SK-N-MC (cell line): ENCODE data around the gene CEP164.

Experiments used
- DNase-seq: peaks from one replicate; pipeline ENCODE4 v3.0.0-alpha.2; 2011; ENCODE audit warnings: low read depth, low spot score
- H3K27ac ChIP-seq: fragments of 200-600 bp; sonication (generic); 2 replicates; pipeline ENCODE4 v1.5.1; 2016; ENCODE audit warnings: mixed run types
- H3K36me3 ChIP-seq: fragments of 200-600 bp; sonication (generic); 2 replicates; pipeline ENCODE4 v1.6.1; 2017; ENCODE audit warnings: antibody characterized with exemption, low read length, mixed read lengths; ENCODE audit not compliant: insufficient read depth
- H3K4me3 ChIP-seq: fragments of 200-600 bp; sonication (generic); 2 replicates; pipeline ENCODE4 v1.5.1; 2016
- H3K9ac ChIP-seq: fragments of 200-600 bp; sonication (generic); 2 replicates; pipeline ENCODE4 v1.8.0; 2017; ENCODE audit warnings: mixed run types, mixed read lengths; ENCODE audit not compliant: insufficient read length
- H3K9me3 ChIP-seq: fragments of 200-600 bp; sonication (generic); 2 replicates; pipeline ENCODE4 v1.6.1; 2017; ENCODE audit warnings: low read depth, mild to moderate bottlenecking, antibody characterized with exemption, low read length, moderate library complexity, mixed read lengths
- EZH2 ChIP-seq: fragments of 200-600 bp; sonication (generic); IDR thresholded peaks from one replicate; pipeline ENCODE4 v1.6.1; 2017; ENCODE audit warnings: antibody characterized with exemption
- FOXP2 ChIP-seq: optimal IDR thresholded peaks from 2 replicates; pipeline ENCODE3; 2011; ENCODE audit warnings: mild to moderate bottlenecking, moderate library complexity; ENCODE audit not compliant: insufficient read depth; ENCODE audit errors: extremely low read length, control extremely low read depth
- POLR2AphosphoS5 ChIP-seq: IDR thresholded peaks from 2 replicates; pipeline ENCODE4 v1.6.1; 2012; ENCODE audit warnings: mild to moderate bottlenecking, low read depth, low read length, borderline replicate concordance

Gene CEP164

GRCh38 chr11:117437041-117437790, 109.6 kb downstream of the CEP164 start:
- no peak for DNase-seq
- no peak for TF ChIP-seq POLR2AphosphoS5
- no peak for TF ChIP-seq EZH2
- no peak for TF ChIP-seq FOXP2
- Histone ChIP-seq H3K27ac (no peak overlapping the region), H3K4me3 (no peak overlapping the region), H3K36me3 (no peaks in the 10 kb centered on the region), H3K9ac (no peak overlapping the region), H3K9me3 (no peaks in the 10 kb centered on the region)

DNA sequence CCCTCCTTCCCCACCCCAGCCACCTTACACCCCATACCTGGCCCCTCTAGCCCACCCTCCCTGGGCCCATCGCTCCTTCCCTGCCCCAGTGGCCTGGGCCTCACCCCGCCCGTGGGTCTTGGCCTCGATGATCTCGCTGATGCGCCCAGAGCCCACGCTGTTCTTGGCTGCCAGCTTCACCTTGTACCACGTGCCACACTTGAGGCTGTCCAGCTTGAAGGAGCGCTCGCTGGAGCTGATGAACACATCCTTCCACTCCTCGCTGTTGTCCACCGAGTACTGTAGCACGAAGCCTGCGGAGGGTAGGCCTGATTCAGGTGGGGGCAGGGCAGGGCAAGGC, 110.1 kb downstream of the CEP164 start:
- H3K9me3 ChIP-seq: no peaks in the 10 kb centered on the region
- H3K36me3 ChIP-seq: no peaks in the 10 kb centered on the region
- H3K9ac ChIP-seq: no peak overlapping the region
- no peak for DNase-seq
- no peak overlapping the region for H3K27ac ChIP-seq
- H3K4me3 ChIP-seq: no peak overlapping the region
- TF ChIP-seq POLR2AphosphoS5: no peak

GRCh38 chr11:117438371-117439000, 110.8 kb downstream of the CEP164 start:
- H3K4me3 ChIP-seq: no peak overlapping the region
- H3K9ac ChIP-seq: no peak overlapping the region
- no peak for DNase-seq
- TF ChIP-seq POLR2AphosphoS5: no peak
- no peak for TF ChIP-seq EZH2
- no peak for TF ChIP-seq FOXP2
- no peaks in the 10 kb centered on the region for H3K36me3 ChIP-seq
- no peaks in the 10 kb centered on the region for H3K9me3 ChIP-seq
- H3K27ac ChIP-seq: no peak overlapping the region

- Histone ChIP-seq H3K9ac (no peak overlapping the region), H3K36me3 (no peaks in the 10 kb centered on the region), H3K9me3 (no peaks in the 10 kb centered on the region), H3K4me3 (no peak overlapping the region), H3K27ac (no peak overlapping the region)
- no peak for DNase-seq
- no peak for TF ChIP-seq EZH2
- TF ChIP-seq POLR2AphosphoS5: no peak
Observed at GRCh38 chr11:117439256-117439655, 111.6 kb downstream of the CEP164 start.

DNA sequence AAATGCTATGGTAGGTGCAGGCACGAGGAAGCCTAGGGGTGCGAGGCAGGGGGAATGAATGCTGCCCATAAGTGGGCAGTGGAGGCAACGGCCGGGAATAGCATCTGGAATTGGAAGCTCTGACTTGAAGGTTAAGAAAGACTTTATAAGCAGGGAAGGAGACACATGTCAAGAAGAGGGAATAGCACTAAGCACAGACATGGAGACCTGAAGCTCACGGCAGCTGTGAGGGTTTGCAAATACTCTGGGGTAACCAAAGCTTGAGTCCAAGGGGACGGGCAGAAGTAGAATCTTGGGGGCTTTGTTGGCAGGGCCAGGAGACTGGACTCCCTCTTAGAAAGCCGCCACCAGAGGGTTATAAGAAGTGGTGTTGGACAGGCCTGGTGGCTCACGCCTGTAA, 112.6 kb downstream of the CEP164 start:
- H3K27ac ChIP-seq: no peak overlapping the region
- H3K36me3 ChIP-seq: no peaks in the 10 kb centered on the region
- no peak for TF ChIP-seq FOXP2
- no peak for TF ChIP-seq POLR2AphosphoS5
- TF ChIP-seq EZH2: no peak
- H3K9ac ChIP-seq: no peak overlapping the region
- no peaks in the 10 kb centered on the region for H3K9me3 ChIP-seq
- DNase-seq: no peak
- no peak overlapping the region for H3K4me3 ChIP-seq

DNA sequence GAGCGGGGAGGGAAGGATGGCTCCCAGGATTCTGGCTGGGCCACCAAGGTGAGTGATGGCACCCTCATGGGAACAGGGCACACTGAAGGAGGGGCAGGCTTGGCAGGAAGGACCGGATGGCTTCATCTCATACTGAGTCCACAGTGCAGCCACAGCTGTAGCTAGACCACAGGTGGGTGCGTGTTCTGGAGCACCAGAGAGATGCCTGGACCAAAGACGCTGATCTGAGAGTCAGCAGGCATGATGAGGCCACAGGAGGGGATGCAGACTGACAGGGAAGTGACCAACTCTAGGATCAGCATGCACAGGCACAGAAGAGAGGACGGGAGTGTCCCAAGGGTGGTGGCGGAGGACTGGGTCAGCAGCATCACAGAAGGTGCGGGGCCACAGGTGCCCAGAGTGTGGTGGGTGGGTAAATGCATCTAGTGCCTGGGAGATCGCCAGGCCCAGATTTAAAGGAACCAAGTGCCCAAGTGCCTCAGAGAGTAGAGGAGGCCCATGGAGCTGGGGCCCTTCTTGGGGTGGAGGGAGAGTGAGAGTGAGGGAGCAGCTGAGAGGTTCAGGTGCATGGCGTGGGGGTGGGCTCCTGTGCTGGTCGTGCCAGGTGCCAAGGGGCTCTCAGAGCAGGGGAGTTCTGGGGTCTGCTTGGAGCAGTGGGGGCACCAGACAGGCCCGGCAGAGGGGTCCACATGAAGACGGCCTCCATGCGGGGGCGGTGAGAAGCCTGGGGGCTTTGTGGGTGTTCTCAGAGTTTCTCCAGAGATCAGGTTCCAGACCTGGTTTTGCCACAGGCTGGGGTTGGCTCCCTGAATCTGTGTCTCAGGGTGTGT, 113.7 kb downstream of the CEP164 start:
- Histone ChIP-seq H3K27ac (no peak overlapping the region), H3K9me3 (no peaks in the 10 kb centered on the region), H3K9ac (no peak overlapping the region), H3K4me3 (no peak overlapping the region), H3K36me3 (no peaks in the 10 kb centered on the region)
- no peak for DNase-seq
- TF ChIP-seq FOXP2 (no peak), POLR2AphosphoS5 (no peak), EZH2 (no peak)

DNA sequence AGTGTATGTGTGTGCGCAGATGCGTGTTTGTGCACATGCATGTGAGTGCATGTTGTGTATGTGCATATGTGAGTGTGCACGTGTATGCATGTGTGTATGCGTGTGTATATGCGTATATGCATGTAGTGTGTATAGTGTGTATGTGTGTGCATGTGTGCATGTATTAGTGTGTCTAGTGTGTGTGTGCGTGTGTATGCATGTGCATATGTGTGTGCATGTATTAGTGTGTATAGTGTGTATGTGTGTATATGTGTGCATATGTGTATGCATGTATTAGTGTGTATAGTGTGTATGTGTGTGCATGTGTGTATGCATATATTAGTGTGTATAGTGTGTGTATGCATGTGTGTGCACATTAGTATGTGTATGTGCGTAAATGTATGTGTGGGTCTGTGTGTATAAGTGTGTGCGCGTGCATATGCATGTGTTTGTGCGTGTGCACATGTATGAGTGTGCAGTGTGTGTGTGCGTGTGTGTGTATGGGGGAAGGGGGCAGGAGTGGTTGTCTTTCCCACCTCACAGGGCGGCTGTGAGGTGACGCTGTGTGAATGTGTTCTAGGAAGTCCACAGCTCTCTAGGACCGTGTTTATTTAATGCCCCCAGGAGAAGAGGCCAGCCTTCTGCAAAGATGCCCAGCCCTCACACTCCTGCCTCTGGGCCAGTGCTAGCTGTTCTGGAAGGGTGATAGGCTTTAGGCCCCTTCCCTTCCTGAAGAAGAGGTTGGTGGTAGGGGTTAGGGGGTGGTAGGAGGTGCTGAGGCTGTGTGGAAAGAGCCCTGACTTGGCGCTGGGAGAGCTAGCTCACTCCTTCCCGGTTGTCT, 114.6 kb downstream of the CEP164 start:
- H3K4me3 ChIP-seq: no peak overlapping the region
- no peak for DNase-seq
- H3K9ac ChIP-seq: no peak overlapping the region
- no peak overlapping the region for H3K27ac ChIP-seq
- H3K36me3 ChIP-seq: no peaks in the 10 kb centered on the region
- TF ChIP-seq POLR2AphosphoS5 (no peak), FOXP2 (no peak)
- no peaks in the 10 kb centered on the region for H3K9me3 ChIP-seq

DNA sequence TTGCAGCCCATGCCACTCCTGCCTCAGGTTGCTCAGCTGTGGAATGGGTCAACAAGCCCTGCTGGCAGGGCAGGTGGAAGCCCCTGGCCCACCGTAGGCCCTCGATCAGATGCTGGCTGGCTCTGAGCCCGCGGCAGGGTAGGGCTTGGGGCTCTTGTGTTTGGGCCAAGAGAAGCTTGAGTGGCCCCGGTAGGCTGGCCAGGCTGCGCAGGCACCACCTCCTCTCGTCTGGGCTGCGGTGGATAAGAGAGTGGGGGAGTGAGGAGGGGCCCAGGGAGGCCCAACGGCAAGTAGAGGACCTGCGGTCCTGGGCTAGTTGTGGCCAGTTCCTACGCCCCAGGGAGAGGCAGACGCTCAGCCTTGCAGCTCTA, 115.2 kb downstream of the CEP164 start:
- DNase-seq: no peak
- no peaks in the 10 kb centered on the region for H3K36me3 ChIP-seq
- H3K9me3 ChIP-seq: no peaks in the 10 kb centered on the region
- H3K4me3 ChIP-seq: no peak overlapping the region
- H3K9ac ChIP-seq: no peak overlapping the region
- H3K27ac ChIP-seq: no peak overlapping the region
- TF ChIP-seq POLR2AphosphoS5: no peak
- no peak for TF ChIP-seq EZH2
- no peak for TF ChIP-seq FOXP2
